ENCODE results near the gene SRRM5.

SRRM5 gene

DNA sequence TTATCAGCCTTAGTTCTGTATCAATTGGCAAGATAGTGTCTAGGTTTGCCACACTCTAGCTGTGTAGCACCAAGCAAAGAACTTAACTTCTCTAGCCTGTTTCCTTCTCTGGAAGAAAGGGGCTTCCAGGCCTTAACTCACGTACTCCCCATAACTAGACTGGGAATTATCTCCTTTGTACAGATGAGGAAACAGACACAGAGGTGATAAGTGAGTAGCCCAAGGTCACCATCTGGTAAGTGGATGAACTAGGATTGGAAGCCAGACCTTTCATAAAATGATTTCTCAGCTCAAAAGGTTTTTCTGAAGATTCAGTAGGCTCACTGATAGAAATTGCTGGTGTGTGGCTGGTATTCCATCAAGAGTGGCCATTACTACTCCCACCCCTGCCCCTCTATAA, 4.4 kb downstream of the SRRM5 start:
- DNase-seq (ENCODE audit: extremely low read depth, insufficient read length), result no peak
- TF ChIP-seq, protein P1, sequence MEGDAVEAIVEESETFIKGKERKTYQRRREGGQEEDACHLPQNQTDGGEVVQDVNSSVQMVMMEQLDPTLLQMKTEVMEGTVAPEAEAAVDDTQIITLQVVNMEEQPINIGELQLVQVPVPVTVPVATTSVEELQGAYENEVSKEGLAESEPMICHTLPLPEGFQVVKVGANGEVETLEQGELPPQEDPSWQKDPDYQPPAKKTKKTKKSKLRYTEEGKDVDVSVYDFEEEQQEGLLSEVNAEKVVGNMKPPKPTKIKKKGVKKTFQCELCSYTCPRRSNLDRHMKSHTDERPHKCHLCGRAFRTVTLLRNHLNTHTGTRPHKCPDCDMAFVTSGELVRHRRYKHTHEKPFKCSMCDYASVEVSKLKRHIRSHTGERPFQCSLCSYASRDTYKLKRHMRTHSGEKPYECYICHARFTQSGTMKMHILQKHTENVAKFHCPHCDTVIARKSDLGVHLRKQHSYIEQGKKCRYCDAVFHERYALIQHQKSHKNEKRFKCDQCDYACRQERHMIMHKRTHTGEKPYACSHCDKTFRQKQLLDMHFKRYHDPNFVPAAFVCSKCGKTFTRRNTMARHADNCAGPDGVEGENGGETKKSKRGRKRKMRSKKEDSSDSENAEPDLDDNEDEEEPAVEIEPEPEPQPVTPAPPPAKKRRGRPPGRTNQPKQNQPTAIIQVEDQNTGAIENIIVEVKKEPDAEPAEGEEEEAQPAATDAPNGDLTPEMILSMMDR (IDR thresholded peaks at IDR 0.05; ENCODE audit: insufficient read depth, low read length, poor library complexity, severe bottlenecking), result no peak
- Histone ChIP-seq H3K4me3 (replicated peaks; ENCODE audit: low read depth, low read length) (no peak overlapping the region), H3K36me3 (ENCODE audit: control insufficient read depth, insufficient read depth, low read length) (peaks cover 1% of the 10 kb centered on the region; the same call in 1 of the 2 replicates), H3K27me3 (replicated peaks; ENCODE audit: control insufficient read depth, insufficient read depth, low read length) (no peaks in the 10 kb centered on the region)

GRCh38 chr19:43616954-43617353, 5.1 kb downstream of the SRRM5 start:
- H3K4me3 ChIP-seq (replicated peaks; ENCODE audit: low read depth, low read length), result no peak overlapping the region
- TF ChIP-seq, protein P1 (IDR thresholded peaks at IDR 0.05; ENCODE audit: insufficient read depth, low read length, poor library complexity, severe bottlenecking), result no peak
- peaks cover 1% of the 10 kb centered on the region; the same call in 1 of the 2 replicates for H3K36me3 ChIP-seq (ENCODE audit: control insufficient read depth, insufficient read depth, low read length)
- no peak for DNase-seq (ENCODE audit: extremely low read depth, insufficient read length)
- no peaks in the 10 kb centered on the region for H3K27me3 ChIP-seq (replicated peaks; ENCODE audit: control insufficient read depth, insufficient read depth, low read length)

DNA sequence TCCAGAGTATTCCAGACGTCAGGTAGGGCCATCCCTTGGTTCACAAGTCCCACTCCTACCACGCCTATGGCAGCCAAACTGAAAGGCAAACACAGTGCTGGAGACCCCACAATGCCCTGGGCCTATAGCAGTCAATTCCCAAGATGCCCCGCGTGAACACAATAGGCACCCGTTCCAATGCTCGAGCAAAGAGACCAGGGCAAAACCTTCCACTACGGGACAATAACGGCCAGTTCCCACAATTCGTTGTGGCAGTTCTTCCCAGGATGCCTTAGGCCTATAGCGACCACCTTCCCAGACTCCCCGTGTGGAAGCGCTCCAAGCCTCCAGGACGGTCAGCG, 7.0 kb downstream of the SRRM5 start:
- TF ChIP-seq, protein P1 (IDR thresholded peaks at IDR 0.05; ENCODE audit: insufficient read depth, low read length, poor library complexity, severe bottlenecking), result no peak
- Histone ChIP-seq H3K4me3 (replicated peaks; ENCODE audit: low read depth, low read length) (peak overlapping the region; percentile 84), H3K36me3 (ENCODE audit: control insufficient read depth, insufficient read depth, low read length) (no peaks in the 10 kb centered on the region), H3K27me3 (replicated peaks; ENCODE audit: control insufficient read depth, insufficient read depth, low read length) (no peaks in the 10 kb centered on the region)
- DNase-seq (ENCODE audit: extremely low read depth, insufficient read length), result no peak

GRCh38 chr19:43619262-43620060, 7.6 kb downstream of the SRRM5 start, which contains the start of gene ZNF428:
Gene ZNF428, minus strand, starts transcription at chr19:43619629. Its CDS starts 5,325 bp downstream, at chr19:43614304.
- peak; percentile 92 for DNase-seq (ENCODE audit: extremely low read depth, insufficient read length)

GRCh38 chr19:43620061-43621001, 8.4 kb downstream of the SRRM5 start:
- TF ChIP-seq, protein P1 (IDR thresholded peaks at IDR 0.05; ENCODE audit: insufficient read depth, low read length, poor library complexity, severe bottlenecking), result no peak
- Histone ChIP-seq H3K36me3 (ENCODE audit: control insufficient read depth, insufficient read depth, low read length) (no peaks in the 10 kb centered on the region), H3K4me3 (replicated peaks; ENCODE audit: low read depth, low read length) (peak overlapping the region; percentile 84), H3K27me3 (replicated peaks; ENCODE audit: control insufficient read depth, insufficient read depth, low read length) (no peaks in the 10 kb centered on the region)
- no peak for DNase-seq (ENCODE audit: extremely low read depth, insufficient read length)

More at GRCh38 chr19:43619262-43620060, 7.6 kb downstream of the SRRM5 start, which contains the start of gene ZNF428:
- Histone ChIP-seq H3K27me3 (replicated peaks; ENCODE audit: control insufficient read depth, insufficient read depth, low read length) (no peaks in the 10 kb centered on the region), H3K4me3 (replicated peaks; ENCODE audit: low read depth, low read length) (peak within 1 kb of the TSS; percentile 84), H3K36me3 (ENCODE audit: control insufficient read depth, insufficient read depth, low read length) (no peaks in the 10 kb centered on the region)
- TF ChIP-seq, protein P1 (IDR thresholded peaks at IDR 0.05; ENCODE audit: insufficient read depth, low read length, poor library complexity, severe bottlenecking), result no peak
